WTC11 (cell line): ENCODE data around the gene FAM89A. TPM values are rescaled to one million over a fixed set of nuclear protein-coding genes. Genes with fewer than 3 reads are reported as not detected.

ENCODE experiments used
- ATAC-seq: fragments of 200-7000 bp; cut with Tn5 transposase; 2 replicates; pipeline ENCODE4 v1.10.0; 2021; ENCODE audit warnings: mild to moderate bottlenecking, moderate library complexity
- CTCF ChIA-PET: fragments of 300-600 bp; sonication (Branson Sonifier 250); formaldehyde crosslinking; loops from one replicate; lab custom pipeline; 2021; ENCODE audit warnings: antibody characterized with exemption; lab: Charles Lee
- POLR2A ChIA-PET: fragments of 350-600 bp; sonication (Branson Sonifier 250); formaldehyde crosslinking; loops from one replicate; lab custom pipeline; 2021; ENCODE audit warnings: antibody characterized with exemption; lab: Charles Lee
- DNase-seq: peaks from one replicate; pipeline ENCODE4 v3.0.0; 2021; ENCODE audit warnings: low spot score
- H3K27ac Mint-ChIP-seq: 2 replicates; pipeline ENCODE4 v1.8.0; 2021; ENCODE audit warnings: mixed read lengths
- H3K27me3 Mint-ChIP-seq: 2 replicates; pipeline ENCODE4 v1.8.0; 2021; ENCODE audit warnings: low read depth, mild to moderate bottlenecking, moderate library complexity, mixed read lengths
- H3K36me3 Mint-ChIP-seq: 2 replicates; pipeline ENCODE4 v1.8.0; 2021; ENCODE audit warnings: mixed read lengths
- H3K4me1 Mint-ChIP-seq: 2 replicates; pipeline ENCODE4 v1.8.0; 2022; ENCODE audit warnings: mixed read lengths
- H3K4me3 Mint-ChIP-seq: 2 replicates; pipeline ENCODE4 v1.8.0; 2021; ENCODE audit warnings: mild to moderate bottlenecking, moderate library complexity, mixed read lengths
- H3K9me3 Mint-ChIP-seq: 2 replicates; pipeline ENCODE4 v1.8.0; 2021; ENCODE audit warnings: mixed read lengths
- ELF4 ChIP-seq: sonication (generic); formaldehyde crosslinking; IDR thresholded peaks from 2 replicates; pipeline ENCODE4 v1.8.1; 2022; ENCODE audit warnings: low read depth, mild to moderate bottlenecking, moderate library complexity, missing genetic modification reagents
- GTF2I ChIP-seq: fragments of 250-450 bp; sonication (Bioruptor Pico); conservative IDR thresholded peaks from 2 replicates; pipeline ENCODE4 v1.4.0; 2021; ENCODE audit warnings: mild to moderate bottlenecking
- HMGA2 ChIP-seq: fragments of 250-450 bp; sonication (Bioruptor Pico); IDR thresholded peaks from 2 replicates; pipeline ENCODE4 v1.4.0; 2021; ENCODE audit warnings: mild to moderate bottlenecking, moderate library complexity
- JUN ChIP-seq: sonication (generic); formaldehyde crosslinking; IDR thresholded peaks from 2 replicates; pipeline ENCODE4 v1.8.0; 2023; ENCODE audit warnings: mild to moderate bottlenecking, missing genetic modification reagents
- NFYB ChIP-seq: sonication (generic); formaldehyde crosslinking; conservative IDR thresholded peaks from 2 replicates; pipeline ENCODE4 v1.8.0; 2022; ENCODE audit warnings: low read depth, missing genetic modification reagents
- NR1H2 ChIP-seq: sonication (generic); formaldehyde crosslinking; IDR thresholded peaks from 2 replicates; pipeline ENCODE4 v1.9.0; 2021; ENCODE audit warnings: mild to moderate bottlenecking, moderate library complexity, missing genetic modification reagents
- OVOL2 ChIP-seq: fragments of 250-450 bp; sonication (Bioruptor Pico); IDR thresholded peaks from 2 replicates; pipeline ENCODE4 v1.9.0; 2021; ENCODE audit warnings: mild to moderate bottlenecking, borderline replicate concordance
- TEAD4 ChIP-seq: sonication (generic); formaldehyde crosslinking; IDR thresholded peaks from 2 replicates; pipeline ENCODE4 v1.8.0; 2022; ENCODE audit warnings: mild to moderate bottlenecking, missing genetic modification reagents
- TP53 ChIP-seq: sonication (generic); formaldehyde crosslinking; IDR thresholded peaks from 2 replicates; pipeline ENCODE4 v1.8.1; 2023; ENCODE audit warnings: mild to moderate bottlenecking, missing genetic modification reagents
- ZNF671 ChIP-seq: fragments of 250-450 bp; sonication (Bioruptor Pico); IDR thresholded peaks from 2 replicates; pipeline ENCODE4 v1.8.0; 2021; ENCODE audit warnings: mild to moderate bottlenecking
- total RNA-seq: library from RNA; stranded (reverse); gene quantifications from 3 replicates; pipeline ENCODE4 v1.2.3, GENCODE V29; 2021
- TF ChIP-seq, protein P1 (sequence below): sonication (generic); formaldehyde crosslinking; IDR thresholded peaks from 2 replicates; pipeline ENCODE4 v1.8.0; 2022; ENCODE audit warnings: mild to moderate bottlenecking, missing genetic modification reagents
- TF ChIP-seq, protein P2 (sequence below): sonication (generic); formaldehyde crosslinking; IDR thresholded peaks from 2 replicates; pipeline ENCODE4 v1.8.1; 2023; ENCODE audit warnings: mild to moderate bottlenecking, moderate library complexity, missing genetic modification reagents
- TF ChIP-seq, protein P3 (sequence below): fragments of 250-450 bp; sonication (Bioruptor Pico); IDR thresholded peaks from 2 replicates; pipeline ENCODE4 v1.9.0; 2021; ENCODE audit warnings: mild to moderate bottlenecking
- TF ChIP-seq, protein P4 (sequence below): fragments of 250-450 bp; sonication (Bioruptor Pico); conservative IDR thresholded peaks from 2 replicates; pipeline ENCODE4 v1.9.0; 2021; ENCODE audit warnings: mild to moderate bottlenecking
- TF ChIP-seq, protein P5 (sequence below): sonication (generic); formaldehyde crosslinking; IDR thresholded peaks from 2 replicates; pipeline ENCODE4 v1.8.0; 2022; ENCODE audit warnings: mild to moderate bottlenecking, missing genetic modification reagents
- TF ChIP-seq, protein P6 (sequence below): fragments of 250-450 bp; sonication (Bioruptor Pico); IDR thresholded peaks from 2 replicates; pipeline ENCODE4 v1.9.0; 2021; ENCODE audit warnings: mild to moderate bottlenecking
- TF ChIP-seq, protein P7 (sequence below): sonication (generic); formaldehyde crosslinking; IDR thresholded peaks from 2 replicates; pipeline ENCODE4 v1.8.0; 2022; ENCODE audit warnings: mild to moderate bottlenecking, missing genetic modification reagents

Gene FAM89A
- total RNA-seq, 1 experiment from 2014 or later, result 2.4 TPM

DNA sequence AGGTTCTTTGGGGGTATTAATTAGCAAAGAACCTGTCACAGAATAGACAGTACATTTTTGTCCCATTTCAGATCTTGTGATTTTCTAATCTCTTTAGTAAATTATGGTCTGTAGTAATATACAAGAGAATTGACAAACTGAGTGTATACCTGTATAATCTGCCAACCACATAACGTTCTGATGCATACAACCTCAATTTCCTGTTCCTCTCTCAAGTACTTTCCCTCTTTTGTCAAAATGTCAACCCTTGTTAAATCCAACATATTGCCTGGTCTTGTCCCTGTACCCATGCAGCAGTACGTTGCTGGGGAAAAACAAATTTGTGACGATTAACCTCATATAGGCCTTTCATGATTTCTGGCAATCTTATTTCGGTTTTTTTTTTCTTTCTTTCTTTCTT is 60.1 kb downstream of the FAM89A start:
- Mint-ChIP-seq H3K4me1 (peaks cover 21% of the 10 kb centered on the region), H3K4me3 (peak overlapping the region; percentile 98), H3K27ac (no peak overlapping the region), H3K36me3 (no peaks in the 10 kb centered on the region), H3K27me3 (peaks cover 21% of the 10 kb centered on the region), H3K9me3 (no peaks in the 10 kb centered on the region)
- no peak for ATAC-seq
- ChIA-PET POLR2A (no interaction called here), CTCF (no interaction called here)
- DNase-seq, result no peak
- TF ChIP-seq OVOL2, result no peak

DNA sequence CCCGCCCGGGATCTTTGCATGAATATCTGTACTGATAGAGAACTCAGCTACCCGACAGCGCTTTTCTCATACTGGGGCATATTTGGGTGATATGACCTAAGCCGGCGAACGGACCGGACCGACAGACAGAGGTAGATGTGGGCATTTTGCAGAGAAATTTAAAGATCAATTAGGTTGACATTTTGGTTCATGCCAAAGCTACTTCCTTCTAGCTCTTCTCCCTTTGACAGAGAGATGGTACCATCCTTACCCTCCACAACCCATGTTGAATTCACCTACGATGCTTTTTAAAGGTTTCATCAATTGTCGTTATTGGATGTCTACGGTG is 60.7 kb downstream of the FAM89A start:
- DNase-seq (no peak), ATAC-seq (no peak)
- peaks cover 27% of the 10 kb centered on the region for H3K27me3 Mint-ChIP-seq
- no peaks in the 10 kb centered on the region for H3K9me3 Mint-ChIP-seq
- TF ChIP-seq, protein P1, sequence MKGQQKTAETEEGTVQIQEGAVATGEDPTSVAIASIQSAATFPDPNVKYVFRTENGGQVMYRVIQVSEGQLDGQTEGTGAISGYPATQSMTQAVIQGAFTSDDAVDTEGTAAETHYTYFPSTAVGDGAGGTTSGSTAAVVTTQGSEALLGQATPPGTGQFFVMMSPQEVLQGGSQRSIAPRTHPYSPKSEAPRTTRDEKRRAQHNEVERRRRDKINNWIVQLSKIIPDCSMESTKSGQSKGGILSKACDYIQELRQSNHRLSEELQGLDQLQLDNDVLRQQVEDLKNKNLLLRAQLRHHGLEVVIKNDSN (CRISPR knock-in tag), result no peak
- TF ChIP-seq TP53 (CRISPR knock-in tag) (no peak), JUN (CRISPR knock-in tag) (no peak), GTF2I (CRISPR knock-in tag) (no peak)
- H3K27ac Mint-ChIP-seq, result no peak overlapping the region
- peaks cover 16% of the 10 kb centered on the region for H3K4me1 Mint-ChIP-seq
- POLR2A ChIA-PET, result no interaction called here
- CTCF ChIA-PET, result interaction anchor here (1.0 to 1.8 kb wide), 2 partner anchors 10 to 182 kb away, joined by 3 to 8 read pairs; no protein-coding TSS in a partner anchor
- H3K4me3 Mint-ChIP-seq, result peak overlapping the region; percentile 98
- no peaks in the 10 kb centered on the region for H3K36me3 Mint-ChIP-seq

DNA sequence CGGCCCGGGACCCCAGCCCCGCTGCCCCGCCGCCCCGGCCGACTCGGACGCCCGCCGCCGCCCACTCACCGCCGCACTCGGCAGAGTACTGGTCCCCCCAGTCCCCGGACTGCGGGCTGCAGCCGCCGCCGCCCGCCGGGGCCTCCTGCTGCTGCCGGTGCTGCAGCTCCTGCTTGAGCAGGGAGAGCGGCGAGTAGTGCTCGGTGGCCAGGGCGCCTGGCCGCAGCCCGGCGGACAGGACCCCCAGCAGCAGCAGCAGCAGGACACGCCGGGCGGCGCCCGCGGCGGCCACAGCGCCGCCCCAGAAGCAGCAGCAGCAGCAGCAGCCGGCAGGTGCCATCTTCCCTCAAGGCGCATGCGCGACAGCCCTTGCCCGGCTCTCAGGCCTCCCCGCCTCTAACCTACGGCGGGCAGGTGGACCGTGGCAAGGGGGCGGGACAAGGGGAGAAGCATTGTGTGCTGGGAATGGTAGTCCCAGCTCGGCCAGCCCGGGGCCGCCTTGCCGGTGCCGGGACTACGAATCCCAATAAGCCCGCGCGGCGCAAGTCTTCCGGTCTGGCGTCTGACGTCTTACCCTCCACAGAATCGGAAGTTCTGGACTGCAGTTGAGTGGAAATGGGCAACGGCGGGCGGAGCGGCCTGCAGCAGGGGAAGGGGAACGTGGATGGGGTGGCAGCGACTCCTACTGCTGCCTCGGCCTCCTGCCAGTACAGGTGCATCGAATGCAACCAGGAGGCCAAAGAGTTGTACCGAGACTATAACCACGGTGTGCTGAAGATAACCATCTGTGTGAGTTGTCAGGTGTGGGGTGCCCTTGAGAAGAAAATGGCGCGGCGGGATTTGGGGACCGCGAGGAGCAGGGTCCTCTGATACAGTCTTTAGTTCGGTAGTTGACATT is 61.3 kb downstream of the FAM89A start, which contains the start of the genes ARV1 and TTC13:
TSS of gene ARV1 (plus strand) at position 604 of the 898 bp plus-strand sequence. CDS start at position 616, 12 bp downstream.
TSS of gene TTC13 (minus strand) at position 371 of the 898 bp plus-strand sequence. CDS start at position 340, 31 bp downstream.
- CTCF ChIA-PET, result interaction anchor here (0.6 to 1.8 kb wide), 3 partner anchors 10 to 181 kb away, joined by 3 to 8 read pairs (median 3); no protein-coding TSS in a partner anchor
- TF ChIP-seq NR1H2 (CRISPR knock-in tag) (no peak), HMGA2 (CRISPR knock-in tag) (no peak), ZNF671 (no peak), ELF4 (CRISPR knock-in tag) (no peak), NFYB (CRISPR knock-in tag) (no peak), TEAD4 (CRISPR knock-in tag) (no peak)
- TF ChIP-seq, protein P2, sequence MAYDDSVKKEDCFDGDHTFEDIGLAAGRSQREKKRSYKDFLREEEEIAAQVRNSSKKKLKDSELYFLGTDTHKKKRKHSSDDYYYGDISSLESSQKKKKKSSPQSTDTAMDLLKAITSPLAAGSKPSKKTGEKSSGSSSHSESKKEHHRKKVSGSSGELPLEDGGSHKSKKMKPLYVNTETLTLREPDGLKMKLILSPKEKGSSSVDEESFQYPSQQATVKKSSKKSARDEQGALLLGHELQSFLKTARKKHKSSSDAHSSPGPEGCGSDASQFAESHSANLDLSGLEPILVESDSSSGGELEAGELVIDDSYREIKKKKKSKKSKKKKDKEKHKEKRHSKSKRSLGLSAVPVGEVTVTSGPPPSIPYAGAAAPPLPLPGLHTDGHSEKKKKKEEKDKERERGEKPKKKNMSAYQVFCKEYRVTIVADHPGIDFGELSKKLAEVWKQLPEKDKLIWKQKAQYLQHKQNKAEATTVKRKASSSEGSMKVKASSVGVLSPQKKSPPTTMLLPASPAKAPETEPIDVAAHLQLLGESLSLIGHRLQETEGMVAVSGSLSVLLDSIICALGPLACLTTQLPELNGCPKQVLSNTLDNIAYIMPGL, result 0 out of 2 replicates have a peak, but pooled peaks have one; percentile 38
- TF ChIP-seq, protein P3, sequence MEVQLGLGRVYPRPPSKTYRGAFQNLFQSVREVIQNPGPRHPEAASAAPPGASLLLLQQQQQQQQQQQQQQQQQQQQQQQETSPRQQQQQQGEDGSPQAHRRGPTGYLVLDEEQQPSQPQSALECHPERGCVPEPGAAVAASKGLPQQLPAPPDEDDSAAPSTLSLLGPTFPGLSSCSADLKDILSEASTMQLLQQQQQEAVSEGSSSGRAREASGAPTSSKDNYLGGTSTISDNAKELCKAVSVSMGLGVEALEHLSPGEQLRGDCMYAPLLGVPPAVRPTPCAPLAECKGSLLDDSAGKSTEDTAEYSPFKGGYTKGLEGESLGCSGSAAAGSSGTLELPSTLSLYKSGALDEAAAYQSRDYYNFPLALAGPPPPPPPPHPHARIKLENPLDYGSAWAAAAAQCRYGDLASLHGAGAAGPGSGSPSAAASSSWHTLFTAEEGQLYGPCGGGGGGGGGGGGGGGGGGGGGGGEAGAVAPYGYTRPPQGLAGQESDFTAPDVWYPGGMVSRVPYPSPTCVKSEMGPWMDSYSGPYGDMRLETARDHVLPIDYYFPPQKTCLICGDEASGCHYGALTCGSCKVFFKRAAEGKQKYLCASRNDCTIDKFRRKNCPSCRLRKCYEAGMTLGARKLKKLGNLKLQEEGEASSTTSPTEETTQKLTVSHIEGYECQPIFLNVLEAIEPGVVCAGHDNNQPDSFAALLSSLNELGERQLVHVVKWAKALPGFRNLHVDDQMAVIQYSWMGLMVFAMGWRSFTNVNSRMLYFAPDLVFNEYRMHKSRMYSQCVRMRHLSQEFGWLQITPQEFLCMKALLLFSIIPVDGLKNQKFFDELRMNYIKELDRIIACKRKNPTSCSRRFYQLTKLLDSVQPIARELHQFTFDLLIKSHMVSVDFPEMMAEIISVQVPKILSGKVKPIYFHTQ (CRISPR knock-in tag), result no peak
- TF ChIP-seq, protein P4, sequence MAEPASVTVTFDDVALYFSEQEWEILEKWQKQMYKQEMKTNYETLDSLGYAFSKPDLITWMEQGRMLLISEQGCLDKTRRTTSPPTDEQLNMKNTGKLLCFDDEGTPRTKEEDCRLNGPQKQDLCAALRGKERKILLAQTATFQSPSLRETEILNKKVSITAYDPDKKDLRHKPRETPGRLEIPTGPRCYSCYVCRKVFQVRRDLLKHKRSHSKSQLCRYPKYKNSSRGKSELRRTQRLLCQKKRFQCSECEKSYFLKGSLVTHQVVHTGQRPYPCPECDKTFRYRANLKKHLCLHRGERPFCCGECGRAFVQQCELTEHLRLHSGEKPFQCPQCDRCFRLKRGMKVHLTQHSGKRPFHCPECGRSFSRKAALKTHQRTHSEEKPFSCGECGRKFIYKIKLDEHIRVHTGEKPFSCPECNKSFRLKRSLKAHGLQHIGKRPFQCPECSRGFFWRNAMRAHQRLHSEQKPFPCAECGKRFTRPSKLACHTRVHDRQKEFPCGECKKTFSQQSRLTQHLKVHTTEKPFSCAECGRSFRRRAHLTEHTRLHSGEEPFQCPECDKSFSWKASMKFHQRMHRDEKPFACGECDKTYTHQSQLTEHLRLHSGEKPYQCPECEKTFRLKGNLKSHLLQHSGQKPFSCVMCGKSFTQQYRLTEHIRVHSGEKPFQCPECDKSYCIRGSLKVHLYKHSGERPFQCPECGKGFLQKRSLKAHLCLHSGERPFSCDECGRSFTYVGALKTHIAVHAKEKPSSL (CRISPR knock-in tag), result no peak
- TF ChIP-seq, protein P5, sequence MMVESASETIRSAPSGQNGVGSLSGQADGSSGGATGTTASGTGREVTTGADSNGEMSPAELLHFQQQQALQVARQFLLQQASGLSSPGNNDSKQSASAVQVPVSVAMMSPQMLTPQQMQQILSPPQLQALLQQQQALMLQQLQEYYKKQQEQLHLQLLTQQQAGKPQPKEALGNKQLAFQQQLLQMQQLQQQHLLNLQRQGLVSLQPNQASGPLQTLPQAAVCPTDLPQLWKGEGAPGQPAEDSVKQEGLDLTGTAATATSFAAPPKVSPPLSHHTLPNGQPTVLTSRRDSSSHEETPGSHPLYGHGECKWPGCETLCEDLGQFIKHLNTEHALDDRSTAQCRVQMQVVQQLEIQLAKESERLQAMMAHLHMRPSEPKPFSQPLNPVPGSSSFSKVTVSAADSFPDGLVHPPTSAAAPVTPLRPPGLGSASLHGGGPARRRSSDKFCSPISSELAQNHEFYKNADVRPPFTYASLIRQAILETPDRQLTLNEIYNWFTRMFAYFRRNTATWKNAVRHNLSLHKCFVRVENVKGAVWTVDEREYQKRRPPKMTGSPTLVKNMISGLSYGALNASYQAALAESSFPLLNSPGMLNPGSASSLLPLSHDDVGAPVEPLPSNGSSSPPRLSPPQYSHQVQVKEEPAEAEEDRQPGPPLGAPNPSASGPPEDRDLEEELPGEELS, result 0 out of 2 replicates have a peak, but pooled peaks have one; percentile 31
- TF ChIP-seq, protein P6, sequence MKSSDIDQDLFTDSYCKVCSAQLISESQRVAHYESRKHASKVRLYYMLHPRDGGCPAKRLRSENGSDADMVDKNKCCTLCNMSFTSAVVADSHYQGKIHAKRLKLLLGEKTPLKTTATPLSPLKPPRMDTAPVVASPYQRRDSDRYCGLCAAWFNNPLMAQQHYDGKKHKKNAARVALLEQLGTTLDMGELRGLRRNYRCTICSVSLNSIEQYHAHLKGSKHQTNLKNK (CRISPR knock-in tag), result no peak
- TF ChIP-seq, protein P7, sequence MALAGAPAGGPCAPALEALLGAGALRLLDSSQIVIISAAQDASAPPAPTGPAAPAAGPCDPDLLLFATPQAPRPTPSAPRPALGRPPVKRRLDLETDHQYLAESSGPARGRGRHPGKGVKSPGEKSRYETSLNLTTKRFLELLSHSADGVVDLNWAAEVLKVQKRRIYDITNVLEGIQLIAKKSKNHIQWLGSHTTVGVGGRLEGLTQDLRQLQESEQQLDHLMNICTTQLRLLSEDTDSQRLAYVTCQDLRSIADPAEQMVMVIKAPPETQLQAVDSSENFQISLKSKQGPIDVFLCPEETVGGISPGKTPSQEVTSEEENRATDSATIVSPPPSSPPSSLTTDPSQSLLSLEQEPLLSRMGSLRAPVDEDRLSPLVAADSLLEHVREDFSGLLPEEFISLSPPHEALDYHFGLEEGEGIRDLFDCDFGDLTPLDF, result no peak

More for the DNA sequence above, 61.3 kb downstream of the FAM89A start, which contains the start of the genes ARV1 and TTC13:
- H3K4me1 Mint-ChIP-seq, result peaks cover 15% of the 10 kb centered on the region
- H3K36me3 Mint-ChIP-seq, result no peaks in the 10 kb centered on the region
- H3K9me3 Mint-ChIP-seq, result no peaks in the 10 kb centered on the region
- ATAC-seq (peak; percentile 99), DNase-seq (peak; percentile 98)
- H3K4me3 Mint-ChIP-seq, result peak within 1 kb of the TSS; percentile 98
- peaks cover 30% of the 10 kb centered on the region for H3K27me3 Mint-ChIP-seq
- POLR2A ChIA-PET, result no interaction called here
- peak within 1 kb of the TSS; percentile 24; the same call in 1 of the 2 replicates for H3K27ac Mint-ChIP-seq
